ENCODE measurements around the gene KDM8. TPM values are rescaled to one million over a fixed set of nuclear protein-coding genes. Genes with fewer than 3 reads are reported as not detected.

KDM8 gene
- total and polyA plus RNA-seq, 9 of the 15 experiments (the other 6 are each of a cell fraction or from before 2014, with no cell fraction given): 0.61 to 9.1 (median 5.4) TPM

GRCh38 chr16:27268376-27269299 is 65.3 kb downstream of the KDM8 start, which contains the start of gene NSMCE1 (continued):
- TF ChIP-seq PHTF2 (CRISPR knock-in tag; IDR thresholded peaks at IDR 0.05): no peak
- no peak for TF ChIP-seq TRIM24 (IDR thresholded peaks at IDR 0.05)
- TF ChIP-seq TAF1 (IDR thresholded peaks at IDR 0.05; ENCODE audit: control insufficient read depth, extremely low read depth, insufficient read depth, low read length, severe bottlenecking): peak; percentile 86
- no peak for TF ChIP-seq JUNB (CRISPR knock-in tag; conservative IDR thresholded peaks at IDR 0.05)
- TF ChIP-seq SMARCE1 (IDR thresholded peaks at IDR 0.05): 0 out of 2 replicates have a peak, but pooled peaks have one; percentile 11
- no peak for TF ChIP-seq NFE2L1 (tag; IDR thresholded peaks at IDR 0.05; ENCODE audit: borderline replicate concordance, low read depth)
- TF ChIP-seq ZNF507 (tag; conservative IDR thresholded peaks at IDR 0.05): no peak
- TF ChIP-seq ZNF778 (CRISPR knock-in tag; IDR thresholded peaks at IDR 0.05): no peak
- TF ChIP-seq NCOA1 (IDR thresholded peaks at IDR 0.05; ENCODE audit: low read depth): peak; percentile 7; the same call in 1 of the 2 replicates
- TF ChIP-seq, protein P1, sequence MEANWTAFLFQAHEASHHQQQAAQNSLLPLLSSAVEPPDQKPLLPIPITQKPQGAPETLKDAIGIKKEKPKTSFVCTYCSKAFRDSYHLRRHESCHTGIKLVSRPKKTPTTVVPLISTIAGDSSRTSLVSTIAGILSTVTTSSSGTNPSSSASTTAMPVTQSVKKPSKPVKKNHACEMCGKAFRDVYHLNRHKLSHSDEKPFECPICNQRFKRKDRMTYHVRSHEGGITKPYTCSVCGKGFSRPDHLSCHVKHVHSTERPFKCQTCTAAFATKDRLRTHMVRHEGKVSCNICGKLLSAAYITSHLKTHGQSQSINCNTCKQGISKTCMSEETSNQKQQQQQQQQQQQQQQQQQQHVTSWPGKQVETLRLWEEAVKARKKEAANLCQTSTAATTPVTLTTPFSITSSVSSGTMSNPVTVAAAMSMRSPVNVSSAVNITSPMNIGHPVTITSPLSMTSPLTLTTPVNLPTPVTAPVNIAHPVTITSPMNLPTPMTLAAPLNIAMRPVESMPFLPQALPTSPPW (CRISPR knock-in tag; IDR thresholded peaks at IDR 0.05): peak; percentile 17; the same call in 1 of the 2 replicates
- no peak for TF ChIP-seq DMBX1 (CRISPR knock-in tag; IDR thresholded peaks at IDR 0.05; ENCODE audit: borderline replicate concordance)
- no peak for TF ChIP-seq ZNF324 (CRISPR knock-in tag; IDR thresholded peaks at IDR 0.05)
- no peak for TF ChIP-seq SAFB (IDR thresholded peaks at IDR 0.05; ENCODE audit: borderline replicate concordance, low read depth, low read length)
- peak; percentile 62 for TF ChIP-seq HNRNPLL (IDR thresholded peaks at IDR 0.05; ENCODE audit: low read depth, low read length, poor library complexity, severe bottlenecking)
- no peak for TF ChIP-seq GATA2 (CRISPR knock-in tag; IDR thresholded peaks at IDR 0.05)
- TF ChIP-seq MTA2 (IDR thresholded peaks at IDR 0.05; ENCODE audit: low read depth): no peak
- TF ChIP-seq ZNF449 (CRISPR knock-in tag; IDR thresholded peaks at IDR 0.05): no peak
- TF ChIP-seq BMI1 (IDR thresholded peaks at IDR 0.05; ENCODE audit: low read length): no peak
- no peak for TF ChIP-seq BRF1 (IDR thresholded peaks at IDR 0.05; ENCODE audit: borderline replicate concordance, extremely low read depth, insufficient read length)
- 0 out of 2 replicates have a peak, but pooled peaks have one; percentile 37 for TF ChIP-seq CAMTA2 (CRISPR knock-in tag; conservative IDR thresholded peaks at IDR 0.05)
- TF ChIP-seq NFE2 (IDR thresholded peaks at IDR 0.05; ENCODE audit: low read depth): no peak
- TF ChIP-seq, protein P2, sequence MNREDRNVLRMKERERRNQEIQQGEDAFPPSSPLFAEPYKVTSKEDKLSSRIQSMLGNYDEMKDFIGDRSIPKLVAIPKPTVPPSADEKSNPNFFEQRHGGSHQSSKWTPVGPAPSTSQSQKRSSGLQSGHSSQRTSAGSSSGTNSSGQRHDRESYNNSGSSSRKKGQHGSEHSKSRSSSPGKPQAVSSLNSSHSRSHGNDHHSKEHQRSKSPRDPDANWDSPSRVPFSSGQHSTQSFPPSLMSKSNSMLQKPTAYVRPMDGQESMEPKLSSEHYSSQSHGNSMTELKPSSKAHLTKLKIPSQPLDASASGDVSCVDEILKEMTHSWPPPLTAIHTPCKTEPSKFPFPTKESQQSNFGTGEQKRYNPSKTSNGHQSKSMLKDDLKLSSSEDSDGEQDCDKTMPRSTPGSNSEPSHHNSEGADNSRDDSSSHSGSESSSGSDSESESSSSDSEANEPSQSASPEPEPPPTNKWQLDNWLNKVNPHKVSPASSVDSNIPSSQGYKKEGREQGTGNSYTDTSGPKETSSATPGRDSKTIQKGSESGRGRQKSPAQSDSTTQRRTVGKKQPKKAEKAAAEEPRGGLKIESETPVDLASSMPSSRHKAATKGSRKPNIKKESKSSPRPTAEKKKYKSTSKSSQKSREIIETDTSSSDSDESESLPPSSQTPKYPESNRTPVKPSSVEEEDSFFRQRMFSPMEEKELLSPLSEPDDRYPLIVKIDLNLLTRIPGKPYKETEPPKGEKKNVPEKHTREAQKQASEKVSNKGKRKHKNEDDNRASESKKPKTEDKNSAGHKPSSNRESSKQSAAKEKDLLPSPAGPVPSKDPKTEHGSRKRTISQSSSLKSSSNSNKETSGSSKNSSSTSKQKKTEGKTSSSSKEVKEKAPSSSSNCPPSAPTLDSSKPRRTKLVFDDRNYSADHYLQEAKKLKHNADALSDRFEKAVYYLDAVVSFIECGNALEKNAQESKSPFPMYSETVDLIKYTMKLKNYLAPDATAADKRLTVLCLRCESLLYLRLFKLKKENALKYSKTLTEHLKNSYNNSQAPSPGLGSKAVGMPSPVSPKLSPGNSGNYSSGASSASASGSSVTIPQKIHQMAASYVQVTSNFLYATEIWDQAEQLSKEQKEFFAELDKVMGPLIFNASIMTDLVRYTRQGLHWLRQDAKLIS (CRISPR knock-in tag; IDR thresholded peaks at IDR 0.05): no peak

All from K562 (cell line).